Measurements from ENCODE around the gene EIF1.

- TF ChIP-seq GATA2 (IDR thresholded peaks at IDR 0.05; ENCODE audit: low read depth, low read length) (no peak), GATA3 (IDR thresholded peaks at IDR 0.05; ENCODE audit: low read depth, low read length) (no peak)
Observed at GRCh38 chr17:41734139-41734948, 45.7 kb downstream of the EIF1 start, which contains the start of gene HAP1.

Data from SH-SY5Y (cell line).